ENCODE measurements around the gene GJB4.
"Not testable (repeated sequence)": the region's sequence is repeated elsewhere in the genome, so short reads cannot be mapped to it uniquely, and the experiment has no call there.

The GJB4 gene

DNA sequence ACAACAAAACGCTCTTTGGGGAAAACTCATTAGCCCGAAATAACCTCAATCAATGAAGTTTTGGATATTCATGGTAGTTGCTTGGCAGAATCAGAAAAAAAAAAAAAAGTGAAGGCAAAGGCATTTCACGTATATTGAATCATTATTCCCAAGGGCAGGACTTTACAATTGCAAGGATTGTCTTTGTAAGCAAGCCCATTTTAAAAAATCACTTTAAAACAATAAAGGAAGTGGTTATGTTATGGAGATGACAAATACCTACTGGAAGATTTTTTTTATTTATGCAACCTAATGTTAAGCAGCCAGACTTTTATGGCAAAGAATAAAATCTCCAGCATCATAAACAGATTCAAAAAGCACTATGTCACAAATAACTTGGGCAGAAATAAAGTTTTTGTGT lies 9.3 kb downstream of the GJB4 start:
- FAIRE-seq, result no peak
- TF ChIP-seq, protein P1, sequence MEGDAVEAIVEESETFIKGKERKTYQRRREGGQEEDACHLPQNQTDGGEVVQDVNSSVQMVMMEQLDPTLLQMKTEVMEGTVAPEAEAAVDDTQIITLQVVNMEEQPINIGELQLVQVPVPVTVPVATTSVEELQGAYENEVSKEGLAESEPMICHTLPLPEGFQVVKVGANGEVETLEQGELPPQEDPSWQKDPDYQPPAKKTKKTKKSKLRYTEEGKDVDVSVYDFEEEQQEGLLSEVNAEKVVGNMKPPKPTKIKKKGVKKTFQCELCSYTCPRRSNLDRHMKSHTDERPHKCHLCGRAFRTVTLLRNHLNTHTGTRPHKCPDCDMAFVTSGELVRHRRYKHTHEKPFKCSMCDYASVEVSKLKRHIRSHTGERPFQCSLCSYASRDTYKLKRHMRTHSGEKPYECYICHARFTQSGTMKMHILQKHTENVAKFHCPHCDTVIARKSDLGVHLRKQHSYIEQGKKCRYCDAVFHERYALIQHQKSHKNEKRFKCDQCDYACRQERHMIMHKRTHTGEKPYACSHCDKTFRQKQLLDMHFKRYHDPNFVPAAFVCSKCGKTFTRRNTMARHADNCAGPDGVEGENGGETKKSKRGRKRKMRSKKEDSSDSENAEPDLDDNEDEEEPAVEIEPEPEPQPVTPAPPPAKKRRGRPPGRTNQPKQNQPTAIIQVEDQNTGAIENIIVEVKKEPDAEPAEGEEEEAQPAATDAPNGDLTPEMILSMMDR (IDR thresholded peaks at IDR 0.05; ENCODE audit: insufficient read depth, missing control alignments), result no peak
- no peak for DNase-seq (ENCODE audit: insufficient read length, low spot score)

DNA sequence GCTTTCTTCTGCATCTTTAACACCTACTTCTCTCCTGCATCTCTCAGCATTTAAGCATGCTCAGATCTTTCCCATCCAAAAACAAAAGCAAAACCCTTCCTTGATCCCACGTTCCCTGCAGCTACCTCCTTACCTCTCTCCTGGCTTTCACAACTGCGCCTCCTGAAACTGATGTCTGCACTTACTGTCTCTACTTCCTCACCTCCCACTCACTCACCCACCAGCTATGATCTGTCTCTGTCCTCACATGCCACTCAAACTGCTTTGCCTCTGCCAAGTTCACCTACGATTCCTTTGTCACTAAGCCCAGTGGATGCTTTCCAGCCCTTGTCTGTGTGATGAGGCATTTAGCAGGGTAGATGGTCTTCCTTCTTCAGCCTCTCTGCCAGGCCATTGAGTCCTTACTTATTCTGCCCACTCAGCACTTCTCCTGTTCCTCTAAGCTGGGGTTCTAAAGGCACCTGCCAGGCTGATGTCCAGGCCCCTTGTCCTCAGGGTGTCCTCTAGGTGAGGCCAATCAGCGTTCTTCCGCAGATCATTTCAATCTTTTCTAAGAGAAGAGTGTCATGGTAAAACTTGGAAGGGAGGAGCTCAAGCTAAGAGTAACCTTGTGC lies 11.5 kb downstream of the GJB4 start:
- no peak for FAIRE-seq
- DNase-seq (ENCODE audit: insufficient read length, low spot score), result no peak
- TF ChIP-seq, protein P1 (IDR thresholded peaks at IDR 0.05; ENCODE audit: insufficient read depth, missing control alignments), result no peak

DNA sequence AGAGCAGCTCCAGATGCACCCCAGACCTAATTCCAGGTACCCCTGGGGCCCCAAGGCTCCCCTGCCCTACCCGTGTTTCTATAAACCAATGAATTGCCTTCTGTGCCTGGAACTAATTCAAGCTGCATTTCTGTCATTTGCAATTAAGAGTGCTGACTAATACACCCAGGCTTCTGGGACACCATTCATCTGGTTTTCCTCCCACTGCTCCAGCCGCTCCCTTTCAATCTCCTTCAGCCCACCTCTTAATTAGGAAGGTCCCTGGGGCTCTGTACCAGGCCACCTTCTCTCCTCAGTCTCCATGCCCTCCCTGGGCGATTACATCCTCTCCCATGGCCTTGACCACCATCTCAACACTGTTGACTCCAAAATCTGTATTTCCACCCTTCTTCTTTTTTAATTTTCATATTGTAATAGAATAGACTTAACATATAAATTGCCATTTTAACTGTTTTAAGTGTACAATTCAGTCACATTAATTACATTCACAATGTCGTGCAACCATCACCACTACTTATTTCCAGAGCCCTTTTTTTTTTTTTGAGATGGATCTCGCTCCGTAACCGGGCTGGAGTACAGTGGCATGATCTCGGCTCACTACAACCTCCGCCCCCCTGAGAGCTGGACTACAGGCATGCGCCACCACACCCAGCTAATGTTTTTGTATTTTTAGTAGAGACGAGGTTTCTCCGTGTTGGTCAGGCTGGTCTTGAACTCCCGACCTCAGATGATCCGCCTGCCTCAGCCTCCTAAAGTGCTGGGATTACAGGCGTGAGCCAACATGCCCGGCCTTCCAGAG lies 12.2 kb downstream of the GJB4 start:
- TF ChIP-seq, protein P1 (IDR thresholded peaks at IDR 0.05; ENCODE audit: insufficient read depth, missing control alignments), result no peak
- FAIRE-seq (no peak), DNase-seq (ENCODE audit: insufficient read length, low spot score) (no peak)

DNA sequence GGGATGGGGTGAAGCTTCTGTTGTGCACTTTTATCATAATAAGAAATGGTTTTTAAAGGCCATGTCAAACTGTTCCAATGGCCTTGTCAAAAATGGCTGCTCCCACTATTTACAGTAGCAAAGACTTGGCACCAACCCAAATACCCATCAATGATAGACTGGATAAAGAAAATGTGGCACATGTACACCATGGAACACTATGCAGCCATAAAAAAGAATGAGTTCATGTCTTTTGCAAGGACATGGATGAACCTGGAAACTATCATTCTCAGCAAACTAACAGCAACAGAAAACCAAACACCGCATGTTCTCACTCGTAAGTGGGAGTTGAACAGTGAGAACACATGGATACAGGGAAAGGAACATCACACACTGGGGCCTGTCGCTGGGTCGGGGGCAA lies 13.6 kb downstream of the GJB4 start:
- DNase-seq (ENCODE audit: insufficient read length, low spot score); FAIRE-seq: not testable (repeated sequence)

DNA sequence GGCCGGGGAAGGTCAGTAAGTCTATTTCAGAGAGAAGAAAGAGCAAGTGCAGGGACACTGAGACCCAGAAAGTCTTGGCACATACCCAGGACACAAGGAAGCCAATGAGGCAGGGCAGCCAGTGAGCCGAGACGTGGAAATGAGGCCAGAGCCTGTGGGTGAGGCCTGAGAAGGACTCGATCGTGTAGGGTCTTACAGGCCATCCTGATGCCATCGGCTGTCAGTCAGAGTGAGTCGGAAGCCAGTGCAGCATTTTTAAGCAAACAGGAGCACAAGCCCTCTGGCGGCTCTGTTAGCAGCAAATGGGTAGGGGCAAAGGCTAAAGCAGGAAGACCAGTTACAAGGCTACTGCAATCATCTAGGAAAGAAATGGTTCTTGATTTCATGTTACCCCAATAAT lies 15.4 kb downstream of the GJB4 start:
- TF ChIP-seq, protein P1 (IDR thresholded peaks at IDR 0.05; ENCODE audit: insufficient read depth, missing control alignments), result no peak
- FAIRE-seq, result no peak
- DNase-seq (ENCODE audit: insufficient read length, low spot score), result no peak

DNA sequence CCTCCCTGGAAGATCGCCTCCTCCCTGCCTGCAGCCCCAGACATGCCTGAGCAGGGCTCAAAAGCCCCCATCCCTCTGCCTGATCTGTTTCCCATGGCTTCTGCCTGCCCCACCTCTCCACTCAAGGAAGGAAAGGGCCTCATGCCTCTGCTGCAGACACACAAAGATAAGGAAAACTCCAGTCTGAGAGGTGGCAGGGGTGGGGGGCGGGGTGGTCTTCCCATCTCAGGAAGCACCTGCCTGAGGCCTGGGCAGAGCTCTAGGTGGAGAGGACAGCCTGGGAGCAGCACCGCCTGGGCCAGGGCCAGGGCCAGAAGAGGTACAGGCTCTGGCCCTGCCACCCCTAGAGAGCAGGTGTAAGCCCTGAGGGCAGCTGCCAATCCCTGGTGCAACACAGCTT lies 17.4 kb downstream of the GJB4 start:
- DNase-seq (ENCODE audit: insufficient read length, low spot score), result no peak
- FAIRE-seq, result no peak
- TF ChIP-seq, protein P1 (IDR thresholded peaks at IDR 0.05; ENCODE audit: insufficient read depth, missing control alignments), result no peak

DNA sequence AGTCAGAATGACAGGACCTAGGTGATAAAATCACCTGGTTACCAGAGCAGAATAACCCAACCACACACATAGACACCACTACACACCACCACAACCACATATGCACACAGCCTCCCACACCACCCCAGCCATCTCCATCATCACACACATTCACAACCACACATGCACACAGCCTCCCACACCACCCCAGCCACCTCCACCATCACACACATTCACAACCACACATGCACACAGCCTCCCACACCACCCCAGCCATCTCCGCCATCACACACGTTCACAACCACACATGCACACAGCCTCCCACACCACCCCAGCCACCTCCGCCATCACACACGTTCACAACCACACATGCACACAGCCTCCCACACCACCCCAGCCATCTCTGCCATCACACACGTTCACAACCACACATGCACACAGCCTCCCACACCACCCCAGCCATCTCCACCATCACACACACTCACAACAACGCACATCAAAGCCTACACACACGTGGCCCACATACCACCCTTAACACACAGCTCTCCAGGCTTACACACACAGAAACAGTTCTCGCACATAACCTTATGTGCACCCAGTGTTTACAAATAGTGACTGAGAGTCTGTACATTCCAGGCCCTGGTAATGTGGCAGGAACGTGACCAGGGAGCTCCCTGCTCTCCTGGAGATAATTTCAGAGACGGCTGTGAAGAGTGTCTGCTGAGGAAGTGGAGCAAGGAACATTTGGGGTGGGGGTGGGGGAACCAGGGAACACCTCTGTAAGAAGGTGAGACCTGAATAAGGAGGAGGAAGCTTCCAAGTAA lies 18.2 kb downstream of the GJB4 start:
- TF ChIP-seq, protein P1 (IDR thresholded peaks at IDR 0.05; ENCODE audit: insufficient read depth, missing control alignments), result no peak
- FAIRE-seq, result no peak
- no peak for DNase-seq (ENCODE audit: insufficient read length, low spot score)
